Upper lobe of left lung (tissue), 6 donors: ENCODE measurements around the gene ADORA3. TPM values are rescaled to one million over a fixed set of nuclear protein-coding genes. Genes with fewer than 3 reads are reported as not detected.

Source experiments
- ATAC-seq, 2 donors: fragments of 200-7000 bp; cut with Tn5 transposase; one replicate each; pipeline ENCODE4 v1.9.1; 2022; ENCODE audit warnings: mild to moderate bottlenecking in 2 of 2, moderate library complexity in 2 of 2; ENCODE audit not compliant: low FRiP score in 2 of 2
- DNase-seq, 2 donors: peaks; one replicate each; pipeline ENCODE4 v3.0.0-alpha.2; 2019 to 2020
- H3K27ac ChIP-seq, 4 donors: fragments of 200-600 bp; sonication (generic); one replicate each; pipeline ENCODE4 v1.5.1; 2016 to 2019
- H3K27me3 ChIP-seq, 4 donors: fragments of 200-600 bp; sonication (generic); one replicate each; pipeline ENCODE4 v1.5.1; 2017 to 2019
- H3K36me3 ChIP-seq, 4 donors: fragments of 200-600 bp; sonication (generic); one replicate each; pipeline ENCODE4 v1.5.1; 2016 to 2019
- H3K4me1 ChIP-seq, 4 donors: fragments of 200-600 bp; sonication (generic); one replicate each; pipeline ENCODE4 v1.5.1; 2018 to 2019
- H3K4me3 ChIP-seq, 4 donors: fragments of 200-600 bp; sonication (generic); one replicate each; pipeline ENCODE4 v1.5.1; 2017 to 2019; ENCODE audit warnings: mild to moderate bottlenecking in 2 of 4, moderate library complexity in 1 of 4
- H3K9me3 ChIP-seq, 4 donors: fragments of 200-600 bp; sonication (generic); one replicate each; pipeline ENCODE4 v1.5.1; 2018 to 2019
- CTCF ChIP-seq, 6 experiments: fragments of 450-650 bp in 4 of 6; fragments of 200-600 bp in 2 of 6; sonication (generic) in 2 of 6; IDR thresholded peaks; one replicate each; pipeline ENCODE4 v1.5.1; 2016 to 2019; ENCODE audit warnings: antibody characterized with exemption in 6 of 6
- EP300 ChIP-seq, 4 donors: sonication (generic); formaldehyde crosslinking; IDR thresholded peaks; one replicate each; pipeline ENCODE4 v1.5.1; 2017; ENCODE audit warnings: antibody characterized with exemption in 4 of 4, control low read depth in 2 of 4
- POLR2A ChIP-seq, 4 donors: fragments of 450-650 bp; IDR thresholded peaks; one replicate each; pipeline ENCODE4 v1.5.1; 2016 to 2017; ENCODE audit warnings: antibody characterized with exemption in 4 of 4, mild to moderate bottlenecking in 2 of 4
- POLR2AphosphoS5 ChIP-seq, 2 donors: sonication (generic); formaldehyde crosslinking; IDR thresholded peaks; one replicate each; pipeline ENCODE4 v1.5.1; 2017; ENCODE audit warnings: antibody characterized with exemption in 2 of 2
- WGBS, 2 donors: methylation state at CpG; one replicate each; pipeline ENCODE4 v1.1.5; 2017 to 2018; 5-methylcytosine and 5-hydroxymethylcytosine counted together
- total RNA-seq, 6 donors: library from RNA; depleted of rRNA in 4 of 6; stranded (reverse); fragments of >200 nt in 4 of 6; gene quantifications; one replicate each; pipeline versions ENCODE4 v1.1.0 to v1.2.1, GENCODE V29; 2016 to 2021
- donor health status: DM: no; HTN: no; CAD: no; lungs with moderate emphysema.
- donor health status: DM: no; HTN: yes; CAD: no; lungs with severe emphysema.

Gene ADORA3
- total RNA-seq, 6 donors from 2014 or later = 2.1 to 10.0 (median 7.3) TPM

- peak in 1 of 2 donors; percentile 28 for ATAC-seq
- H3K9me3 ChIP-seq = no peaks in the 10 kb centered on the region
- no peaks in the 10 kb centered on the region for H3K36me3 ChIP-seq
- H3K4me3 ChIP-seq = no peak overlapping the region
- H3K27ac ChIP-seq = no peak overlapping the region
- no peak for DNase-seq
- H3K4me1 ChIP-seq = no peaks in the 10 kb centered on the region
- WGBS, 2 donors = 69 to 73% methylated on average over 14 of the region's 14 CpGs
- no peaks in the 10 kb centered on the region for H3K27me3 ChIP-seq
- no peak for TF ChIP-seq POLR2A (IDR thresholded peaks at IDR 0.05)
- TF ChIP-seq CTCF (IDR thresholded peaks at IDR 0.05) = no peak
- no peak for TF ChIP-seq EP300 (IDR thresholded peaks at IDR 0.05)
These were observed 38.8 kb upstream of the ADORA3 start for GRCh38 chr1:111542187-111542586.

DNA sequence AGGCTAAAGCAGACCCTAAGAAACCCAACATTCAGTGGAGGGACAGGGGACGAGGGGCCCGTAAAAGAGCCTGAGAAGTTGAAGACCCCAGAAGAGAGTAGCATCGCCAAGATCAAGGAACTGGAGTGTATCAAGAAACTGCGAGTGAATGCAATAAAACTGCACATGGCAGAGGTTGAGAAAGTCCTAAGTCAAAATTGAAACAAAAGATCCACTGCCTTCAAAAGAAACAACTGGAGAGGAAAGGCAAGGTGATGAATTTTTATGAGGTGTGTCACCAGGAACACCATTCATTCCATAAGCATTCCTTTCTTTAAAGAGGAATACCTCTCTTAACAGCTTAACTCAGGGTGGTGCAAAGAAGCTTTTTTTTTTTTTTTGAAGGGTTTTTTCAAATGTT, 38.3 kb upstream of the ADORA3 start:
- Histone ChIP-seq H3K27me3 (no peaks in the 10 kb centered on the region), H3K9me3 (no peaks in the 10 kb centered on the region), H3K27ac (no peak overlapping the region), H3K4me1 (no peaks in the 10 kb centered on the region), H3K36me3 (no peaks in the 10 kb centered on the region), H3K4me3 (no peak overlapping the region)
- no peak for DNase-seq
- TF ChIP-seq EP300 (IDR thresholded peaks at IDR 0.05) (no peak), POLR2A (IDR thresholded peaks at IDR 0.05) (no peak), CTCF (IDR thresholded peaks at IDR 0.05) (no peak), POLR2AphosphoS5 (IDR thresholded peaks at IDR 0.05) (no peak)
- no peak for ATAC-seq
- 85 to 88% methylated on average over 4 of the region's 4 CpGs for WGBS, 2 donors

DNA sequence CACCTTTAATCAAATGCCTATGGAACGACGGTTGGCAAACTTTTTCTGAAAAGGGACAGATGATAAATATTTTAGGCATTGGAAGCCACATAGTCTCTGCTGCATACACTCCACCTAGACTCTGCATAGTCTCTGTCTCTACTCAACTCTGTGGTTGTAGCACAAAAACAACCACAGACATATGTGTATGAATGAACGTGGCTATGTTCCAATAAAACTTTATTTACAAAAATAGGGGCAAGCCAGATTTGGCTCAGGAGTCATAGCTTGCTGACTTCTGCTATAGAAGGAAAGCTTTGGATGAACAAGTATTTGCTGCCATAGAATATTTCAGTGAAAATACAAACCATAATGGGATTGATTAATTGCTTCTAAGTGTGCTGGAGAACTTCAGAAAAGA, 37.5 kb upstream of the ADORA3 start:
- WGBS, 2 donors = 86 to 94% methylated on average over 3 of the region's 3 CpGs
- no peak for ATAC-seq

GRCh38 chr1:111538343-111539025, 35.1 kb upstream of the ADORA3 start:
- no peak for TF ChIP-seq EP300 (IDR thresholded peaks at IDR 0.05)
- no peak for TF ChIP-seq POLR2AphosphoS5 (IDR thresholded peaks at IDR 0.05)
- TF ChIP-seq POLR2A (IDR thresholded peaks at IDR 0.05) = no peak
- no peak for ATAC-seq
- no peak overlapping the region for H3K27ac ChIP-seq
- no peak overlapping the region for H3K4me3 ChIP-seq
- H3K36me3 ChIP-seq = no peaks in the 10 kb centered on the region
- DNase-seq = no peak
- no peaks in the 10 kb centered on the region for H3K9me3 ChIP-seq
- WGBS, 2 donors = 74 to 85% methylated on average over 6 of the region's 6 CpGs
- no peaks in the 10 kb centered on the region for H3K4me1 ChIP-seq
- H3K27me3 ChIP-seq = no peaks in the 10 kb centered on the region

More for the DNA sequence above, 37.5 kb upstream of the ADORA3 start:
- no peak overlapping the region for H3K27ac ChIP-seq
- H3K9me3 ChIP-seq = no peaks in the 10 kb centered on the region
- no peaks in the 10 kb centered on the region for H3K4me1 ChIP-seq
- no peak overlapping the region for H3K4me3 ChIP-seq
- H3K27me3 ChIP-seq = no peaks in the 10 kb centered on the region
- TF ChIP-seq EP300 (IDR thresholded peaks at IDR 0.05) = no peak
- TF ChIP-seq POLR2AphosphoS5 (IDR thresholded peaks at IDR 0.05) = no peak
- no peak for TF ChIP-seq CTCF (IDR thresholded peaks at IDR 0.05)
- TF ChIP-seq POLR2A (IDR thresholded peaks at IDR 0.05) = no peak
- H3K36me3 ChIP-seq = no peaks in the 10 kb centered on the region
- no peak for DNase-seq

DNA sequence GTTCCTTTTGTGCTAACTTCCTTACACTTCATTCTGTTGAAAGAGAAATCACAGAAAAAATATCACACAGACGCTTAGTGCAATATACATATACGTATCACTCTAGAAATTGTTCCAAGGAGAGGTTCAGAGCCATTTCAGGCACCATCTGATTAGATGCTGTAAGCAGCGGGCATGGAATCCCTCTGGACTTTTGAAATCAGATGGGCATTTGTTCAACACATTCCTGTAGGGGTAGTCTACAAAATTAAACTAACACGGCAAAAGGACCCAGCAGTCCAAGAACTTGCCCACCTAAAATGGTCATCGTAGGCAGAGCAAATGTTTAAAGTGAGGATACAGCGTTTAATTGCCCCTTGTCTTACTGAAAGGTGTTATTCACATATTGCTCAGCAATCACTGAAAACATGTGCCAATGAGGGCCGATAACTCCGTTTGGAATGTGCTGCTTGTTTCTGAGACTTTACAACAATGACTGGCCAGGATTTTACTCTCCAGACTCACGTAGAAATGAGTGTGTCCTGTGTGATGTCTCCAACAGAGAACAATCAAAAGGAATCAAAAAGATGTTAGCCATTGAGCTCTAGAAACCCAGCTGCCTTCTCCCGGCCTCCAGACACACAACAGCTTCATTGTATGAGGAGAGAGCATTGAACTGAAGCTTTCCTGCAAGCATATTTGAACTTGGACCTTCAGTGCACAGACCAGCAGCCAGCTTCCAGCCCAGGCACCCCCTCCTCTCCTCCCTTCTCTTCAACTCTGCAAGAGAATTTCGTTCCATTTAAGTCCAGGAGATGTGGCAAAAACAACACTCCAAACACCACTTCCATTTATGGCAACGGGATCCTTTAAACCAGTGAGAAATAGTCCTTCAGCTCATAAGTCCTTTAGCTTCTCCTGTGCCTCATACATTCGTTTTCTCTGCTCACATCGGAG, 32.1 kb upstream of the ADORA3 start:
- WGBS, 2 donors = 59 to 62% methylated on average over 14 of the region's 14 CpGs
- H3K27ac ChIP-seq = no peak overlapping the region
- H3K27me3 ChIP-seq = no peaks in the 10 kb centered on the region
- no peak for DNase-seq
- H3K9me3 ChIP-seq = no peaks in the 10 kb centered on the region
- ATAC-seq = no peak
- H3K4me3 ChIP-seq = no peak overlapping the region
- no peaks in the 10 kb centered on the region for H3K4me1 ChIP-seq
- H3K36me3 ChIP-seq = no peaks in the 10 kb centered on the region
- TF ChIP-seq POLR2A (IDR thresholded peaks at IDR 0.05) (no peak), EP300 (IDR thresholded peaks at IDR 0.05) (no peak), POLR2AphosphoS5 (IDR thresholded peaks at IDR 0.05) (no peak), CTCF (IDR thresholded peaks at IDR 0.05) (no peak)
